Spleen (tissue), 11 donors: ENCODE measurements around the gene ZCWPW1. TPM values are rescaled to one million over a fixed set of nuclear protein-coding genes. Genes with fewer than 3 reads are reported as not detected.

Experiments used
- DNase-seq: peaks from one replicate; pipeline ENCODE4 v3.0.0-alpha.2; 2020
- H3K27ac ChIP-seq, 8 donors: fragments of 200-600 bp; sonication (generic) in 7 of 8; 1 replicate in 4 of 8; 2 replicates in 4 of 8; pipeline versions ENCODE4 v1.5.0 to v1.8.0; 2016 to 2021; ENCODE audit warnings: inconsistent platforms in 4 of 8, mild to moderate bottlenecking in 4 of 8, moderate library complexity in 1 of 8
- H3K27me3 ChIP-seq, 7 donors: fragments of 200-600 bp; sonication (generic) in 6 of 7; replicated peaks in 1 of 7; 1 replicate in 4 of 7; 2 replicates in 3 of 7; pipeline versions ENCODE4 v1.5.0 to v1.8.0; 2016 to 2021; ENCODE audit warnings: inconsistent platforms in 3 of 7, mild to moderate bottlenecking in 1 of 7
- H3K36me3 ChIP-seq, 6 donors: fragments of 200-600 bp; sonication (generic) in 5 of 6; 1 replicate in 4 of 6; 2 replicates in 2 of 6; pipeline versions ENCODE4 v1.5.0 to v1.8.0; 2016 to 2021; ENCODE audit warnings: inconsistent platforms in 2 of 6
- H3K4me1 ChIP-seq, 6 donors: fragments of 200-600 bp; sonication (generic) in 5 of 6; 1 replicate in 3 of 6; 2 replicates in 3 of 6; pipeline versions ENCODE4 v1.5.0 to v1.8.0; 2016 to 2021; ENCODE audit warnings: inconsistent platforms in 3 of 6
- H3K4me3 ChIP-seq, 8 donors: fragments of 200-600 bp; sonication (generic) in 7 of 8; 1 replicate in 4 of 8; 2 replicates in 4 of 8; pipeline versions ENCODE4 v1.5.0 to v1.8.0; 2016 to 2021; ENCODE audit warnings: inconsistent platforms in 4 of 8, mild to moderate bottlenecking in 4 of 8, moderate library complexity in 2 of 8
- H3K9me3 ChIP-seq, 8 donors: fragments of 200-600 bp; sonication (generic) in 7 of 8; 1 replicate in 4 of 8; 2 replicates in 4 of 8; pipeline versions ENCODE4 v1.5.0 to v1.8.0; 2016 to 2021; ENCODE audit warnings: inconsistent platforms in 4 of 8
- POLR2A ChIP-seq, 3 donors: fragments of 450-650 bp; IDR thresholded peaks; one replicate each; pipeline ENCODE4 v1.5.1; 2017; ENCODE audit warnings: antibody characterized with exemption in 3 of 3, mild to moderate bottlenecking in 1 of 3
- POLR2AphosphoS5 ChIP-seq, 3 donors: sonication (generic); formaldehyde crosslinking; IDR thresholded peaks; one replicate each; pipeline ENCODE4 v1.5.1; 2017; ENCODE audit warnings: antibody characterized with exemption in 3 of 3
- WGBS, 5 donors: extraction: QIAGEN DNeasy Blood & Tissue Kit in 3 of 5; methylation state at CpG; one replicate each; pipeline versions ENCODE4 v1.1.5 to v1.1.7; 2013 to 2018; 5-methylcytosine and 5-hydroxymethylcytosine counted together
- intact Hi-C: fragments of 100-400 bp; cut with DNase I; formaldehyde crosslinking; loops from one replicate; pipeline ENCODE4 v1.15.0; 2023; ENCODE audit warnings: low total_unique reads
- polyA plus RNA-seq, 3 donors: library from polyadenylated mRNA; stranded (reverse); fragments of 200-250 nt; gene quantifications; one replicate each; pipeline ENCODE4 v1.2.1, GENCODE V29; 2013
- total RNA-seq, 7 donors: library from RNA; depleted of rRNA in 3 of 7; stranded (reverse); fragments of >200 nt in 3 of 7; fragmentation: NEBNext Ultra II Directional in 4 of 7; extraction: Animal tissue kit (Norgen Biotek cat#: 25700) in 4 of 7; gene quantifications; one replicate each; pipeline versions ENCODE4 v1.1.0 to v1.2.1, GENCODE V29; 2016 to 2021
- TF ChIP-seq, protein P1 (sequence below), 11 experiments: fragments of 200-600 bp in 7 of 11; fragments of 450-650 bp in 4 of 11; sonication (generic) in 4 of 11; IDR thresholded peaks in 8 of 11; conservative IDR thresholded peaks in 3 of 11; 1 replicate in 7 of 11; 2 replicates in 4 of 11; pipeline versions ENCODE4 v1.4.0 to v1.8.0; 2016 to 2021; ENCODE audit warnings: antibody characterized with exemption in 11 of 11, inconsistent platforms in 4 of 11, mild to moderate bottlenecking in 1 of 11
- donor health status: healthy with polysubstance abuse.
- donor health status: DM: no; HTN: no; CAD: no; lungs with moderate emphysema.
- donor health status: DM: no; HTN: no; CAD: no.
- donor health status: Bipolar disorder and iron deficiency.
- donor health status: healthy.
- donor health status: DM: no; HTN: no; CAD: no.
- donor health status: DM: yes; HTN: yes; CAD: no.

Gene ZCWPW1
- total and polyA plus RNA-seq, 10 donors = 4.5 to 42.6 (median 6.6) TPM

DNA sequence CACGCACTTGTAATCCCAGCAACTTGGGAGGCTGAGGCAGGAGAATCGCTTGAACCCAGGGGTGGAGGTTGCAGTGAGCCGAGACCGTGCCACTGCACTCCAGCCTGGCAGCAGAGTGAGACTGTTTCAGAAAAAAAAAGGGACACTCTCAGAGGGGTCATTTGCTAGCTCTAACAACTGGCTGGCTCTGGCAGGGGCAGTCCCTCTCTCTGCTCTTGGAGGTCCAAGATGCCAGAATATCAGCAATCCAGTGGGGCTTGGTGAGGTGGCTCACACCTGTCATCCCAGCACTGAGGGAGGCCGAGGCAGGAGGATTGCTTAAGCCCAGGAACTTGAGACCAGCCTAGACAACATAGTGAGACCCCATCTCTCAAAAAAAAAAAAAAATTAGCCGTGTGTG lies 57.8 kb downstream of the ZCWPW1 start:
- DNase-seq = no peak
- Histone ChIP-seq H3K9me3 (no peaks in the 10 kb centered on the region), H3K4me3 (no peak overlapping the region), H3K27me3 (no peaks in the 10 kb centered on the region), H3K4me1 (peaks cover 9 to 100% (median 76%) of the 10 kb centered on the region in 6 donors), H3K36me3 (peaks cover 0 to 21% (median 0%) of the 10 kb centered on the region in 6 donors), H3K27ac (peak overlapping the region in 6 of 8 donors; percentile 85 to 97 (median 92))
- TF ChIP-seq POLR2A (IDR thresholded peaks at IDR 0.05) (no peak), POLR2AphosphoS5 (IDR thresholded peaks at IDR 0.05) (no peak)
- TF ChIP-seq, protein P1, sequence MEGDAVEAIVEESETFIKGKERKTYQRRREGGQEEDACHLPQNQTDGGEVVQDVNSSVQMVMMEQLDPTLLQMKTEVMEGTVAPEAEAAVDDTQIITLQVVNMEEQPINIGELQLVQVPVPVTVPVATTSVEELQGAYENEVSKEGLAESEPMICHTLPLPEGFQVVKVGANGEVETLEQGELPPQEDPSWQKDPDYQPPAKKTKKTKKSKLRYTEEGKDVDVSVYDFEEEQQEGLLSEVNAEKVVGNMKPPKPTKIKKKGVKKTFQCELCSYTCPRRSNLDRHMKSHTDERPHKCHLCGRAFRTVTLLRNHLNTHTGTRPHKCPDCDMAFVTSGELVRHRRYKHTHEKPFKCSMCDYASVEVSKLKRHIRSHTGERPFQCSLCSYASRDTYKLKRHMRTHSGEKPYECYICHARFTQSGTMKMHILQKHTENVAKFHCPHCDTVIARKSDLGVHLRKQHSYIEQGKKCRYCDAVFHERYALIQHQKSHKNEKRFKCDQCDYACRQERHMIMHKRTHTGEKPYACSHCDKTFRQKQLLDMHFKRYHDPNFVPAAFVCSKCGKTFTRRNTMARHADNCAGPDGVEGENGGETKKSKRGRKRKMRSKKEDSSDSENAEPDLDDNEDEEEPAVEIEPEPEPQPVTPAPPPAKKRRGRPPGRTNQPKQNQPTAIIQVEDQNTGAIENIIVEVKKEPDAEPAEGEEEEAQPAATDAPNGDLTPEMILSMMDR (IDR thresholded peaks at IDR 0.05 in 8 of 11, conservative IDR thresholded peaks at IDR 0.05 in 3 of 11) = no peak
- intact Hi-C loops = no loop called here
- WGBS, 5 donors = 74 to 91% (median 81%) methylated on average over 5 to 6 of the region's 6 CpGs

DNA sequence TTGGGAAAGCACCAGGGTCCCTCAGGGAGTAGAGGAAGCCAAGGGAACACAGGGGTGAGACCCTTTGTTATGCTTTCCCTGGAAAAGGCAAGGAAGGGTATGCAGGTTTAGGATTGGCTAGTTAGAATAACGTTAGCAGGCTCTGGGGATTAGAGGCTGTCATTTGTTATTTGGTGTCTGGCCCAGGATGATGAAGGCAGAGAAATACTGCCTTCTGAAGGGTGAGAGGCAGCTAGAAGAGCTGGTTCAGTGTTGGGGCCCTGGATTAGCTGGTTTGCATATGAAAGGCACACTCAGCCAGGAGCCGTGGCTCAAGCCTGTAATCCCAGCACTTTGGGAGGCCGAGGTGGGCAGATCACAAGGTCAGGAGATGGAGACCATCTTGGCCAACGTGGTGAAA lies 58.2 kb downstream of the ZCWPW1 start:
- TF ChIP-seq POLR2A (IDR thresholded peaks at IDR 0.05) = no peak
- TF ChIP-seq POLR2AphosphoS5 (IDR thresholded peaks at IDR 0.05) = no peak
- TF ChIP-seq, protein P1 (IDR thresholded peaks at IDR 0.05 in 8 of 11, conservative IDR thresholded peaks at IDR 0.05 in 3 of 11) = no peak
- no peaks in the 10 kb centered on the region for H3K9me3 ChIP-seq
- H3K27me3 ChIP-seq = no peaks in the 10 kb centered on the region
- peak overlapping the region in 1 of 8 donors; percentile 61 for H3K4me3 ChIP-seq
- peaks cover 12 to 100% (median 80%) of the 10 kb centered on the region in 6 donors for H3K4me1 ChIP-seq
- DNase-seq = no peak
- intact Hi-C loops = no loop called here
- WGBS, 5 donors = 66 to 74% (median 68%) methylated on average over 4 of the region's 4 CpGs
- peaks cover 0 to 21% (median 0%) of the 10 kb centered on the region in 6 donors for H3K36me3 ChIP-seq
- peak overlapping the region; percentile 82 to 97 (median 92) for H3K27ac ChIP-seq

DNA sequence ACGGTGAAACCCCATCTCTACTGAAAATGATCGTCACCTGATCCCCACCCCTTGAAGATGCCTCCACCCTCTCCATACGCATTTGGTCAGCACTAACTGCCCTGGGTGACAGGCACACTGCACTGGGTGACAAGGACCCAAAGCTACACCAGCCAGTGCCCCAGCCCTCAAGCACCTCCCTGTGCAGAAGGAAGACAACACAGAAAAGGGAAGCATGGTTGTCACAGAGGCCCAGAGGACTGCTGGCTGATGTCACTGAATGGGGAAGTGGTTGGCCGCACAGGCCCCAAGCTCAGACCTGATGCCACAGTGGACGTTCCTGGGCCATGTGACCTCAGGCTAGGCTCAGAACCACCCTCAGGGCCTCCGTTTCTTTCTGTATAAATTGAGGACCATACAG lies 59.4 kb downstream of the ZCWPW1 start:
- Histone ChIP-seq H3K4me3 (peak overlapping the region in 1 of 8 donors; percentile 61), H3K27me3 (no peaks in the 10 kb centered on the region), H3K4me1 (peaks cover 12 to 96% (median 80%) of the 10 kb centered on the region in 6 donors), H3K9me3 (no peaks in the 10 kb centered on the region), H3K27ac (peak overlapping the region; percentile 82 to 97 (median 92)), H3K36me3 (peaks cover 0 to 27% (median 0%) of the 10 kb centered on the region in 6 donors)
- TF ChIP-seq POLR2AphosphoS5 (IDR thresholded peaks at IDR 0.05) = peak; percentile 79 to 94 (median 89)
- TF ChIP-seq, protein P1 (IDR thresholded peaks at IDR 0.05 in 8 of 11, conservative IDR thresholded peaks at IDR 0.05 in 3 of 11) = no peak
- TF ChIP-seq POLR2A (IDR thresholded peaks at IDR 0.05) = peak in 2 of 3 donors; percentile 23 to 45
- peak; percentile 95 for DNase-seq
- intact Hi-C loops = no loop called here
- 22 to 60% (median 28%) methylated on average over 3 to 6 of the region's 6 CpGs for WGBS, 5 donors

DNA sequence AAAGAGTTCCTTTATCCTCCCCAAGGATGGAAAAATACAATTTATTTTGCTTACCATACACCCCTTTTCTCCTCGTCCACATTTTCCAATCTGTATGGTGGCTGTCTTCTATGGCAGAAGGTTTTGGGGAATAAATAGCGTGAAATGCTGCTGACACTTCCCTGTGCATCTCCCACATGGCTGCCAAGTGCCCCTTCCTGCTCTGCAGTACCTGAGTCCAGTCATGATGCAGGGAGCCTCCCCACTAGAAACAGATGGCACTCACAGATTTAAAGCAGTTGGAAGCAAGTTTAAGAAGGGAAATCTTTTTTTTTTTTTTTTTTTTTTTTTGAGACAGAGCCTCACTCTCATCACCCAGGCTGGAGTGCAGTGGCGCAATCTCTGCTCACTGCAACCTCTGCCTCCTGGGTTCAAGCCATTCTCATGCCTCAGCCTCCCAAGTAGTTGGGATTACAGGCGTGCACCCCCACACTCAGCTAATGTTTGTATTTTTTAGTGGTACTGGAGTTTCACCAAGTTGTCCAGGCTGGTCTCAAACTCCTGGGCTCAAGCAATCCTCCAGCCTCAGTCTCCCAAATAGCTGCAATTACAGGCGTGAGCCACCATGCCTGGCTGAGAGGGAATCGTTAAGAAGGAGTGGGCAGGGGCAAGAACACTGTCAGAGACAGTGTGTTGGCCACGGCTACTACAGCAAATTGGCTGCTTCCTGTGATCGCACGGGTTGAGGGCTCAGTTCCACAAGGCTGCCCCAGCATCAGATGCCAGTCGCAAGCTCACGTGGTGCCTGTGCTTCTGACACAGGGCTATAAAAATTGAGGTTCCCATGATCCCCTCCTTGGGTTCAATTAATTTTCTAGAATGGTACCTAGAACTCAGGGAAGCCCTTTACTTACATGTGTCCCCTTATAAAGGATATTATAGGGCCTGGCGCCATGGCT lies 60.6 kb downstream of the ZCWPW1 start:
- Histone ChIP-seq H3K27me3 (no peaks in the 10 kb centered on the region), H3K4me1 (peaks cover 12 to 84% (median 69%) of the 10 kb centered on the region in 6 donors), H3K36me3 (peaks cover 0 to 39% (median 5%) of the 10 kb centered on the region in 6 donors), H3K27ac (peak overlapping the region; percentile 82 to 97 (median 92)), H3K4me3 (peak overlapping the region in 1 of 8 donors; percentile 61), H3K9me3 (no peaks in the 10 kb centered on the region)
- 58 to 66% (median 64%) methylated on average over 12 of the region's 12 CpGs for WGBS, 5 donors
- intact Hi-C loops = no loop called here
- TF ChIP-seq POLR2A (IDR thresholded peaks at IDR 0.05) (peak in 1 of 3 donors; percentile 18), POLR2AphosphoS5 (IDR thresholded peaks at IDR 0.05) (peak; percentile 52 to 88 (median 86))
- TF ChIP-seq, protein P1 (IDR thresholded peaks at IDR 0.05 in 8 of 11, conservative IDR thresholded peaks at IDR 0.05 in 3 of 11) = no peak
- peak; percentile 92 for DNase-seq
